Cortex of kidney (tissue), 1 donor: Measurements from ENCODE around the gene MT1G.
"Not testable (repeated sequence)": the region's sequence is repeated elsewhere in the genome, so short reads cannot be mapped to it uniquely, and the experiment has no call there.

Experiments
- DNase-seq: peaks from one replicate; lab custom pipeline; 2025; lab: John Stamatoyannopoulos, UW

MT1G gene

DNA sequence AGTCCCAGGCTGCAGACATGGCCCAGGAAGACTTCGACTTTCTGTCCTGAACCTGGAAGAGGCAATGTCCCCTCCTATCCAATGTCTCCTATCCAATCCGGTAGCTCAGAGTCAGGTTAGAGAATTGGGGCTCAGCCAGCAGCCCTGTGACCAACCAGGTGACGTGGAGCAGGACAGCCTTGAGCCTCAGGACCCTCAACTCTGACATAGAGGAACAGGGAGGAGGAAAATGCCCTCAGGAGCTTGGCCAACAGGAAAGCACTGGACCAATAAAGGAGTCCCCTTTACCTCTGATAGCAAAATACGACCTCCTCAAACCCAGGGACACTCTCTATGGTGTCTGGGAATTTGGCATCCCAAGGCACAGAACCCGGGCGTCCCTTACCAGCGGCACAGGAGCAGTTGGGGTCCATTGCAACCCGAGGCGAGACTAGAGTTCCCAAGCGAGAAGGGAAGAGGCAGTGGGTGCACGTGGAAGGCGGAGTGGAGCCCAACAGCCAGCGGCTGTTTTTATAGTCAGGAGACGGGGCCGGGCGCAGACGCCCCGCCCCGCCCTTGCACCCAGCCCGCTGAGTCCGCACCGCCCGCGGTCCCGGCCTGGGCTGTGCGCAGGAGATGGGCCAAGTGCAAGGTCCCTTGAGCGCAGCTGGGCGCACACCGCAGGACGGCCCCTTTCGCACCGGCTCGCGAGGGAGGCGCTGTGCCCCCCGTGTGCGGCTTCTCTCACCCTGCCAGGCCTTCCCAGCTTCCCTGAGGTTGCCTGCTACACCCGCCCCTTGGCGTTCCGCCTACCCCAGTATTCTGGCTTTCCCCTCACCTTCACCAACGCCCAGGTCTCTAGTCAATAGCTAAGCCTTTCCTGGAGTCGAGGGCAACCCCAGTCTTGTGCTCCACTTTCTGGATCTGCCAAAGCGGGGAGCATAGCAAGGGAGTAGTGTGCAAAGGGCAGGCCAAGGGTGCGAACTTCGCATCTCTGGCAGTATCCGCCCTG lies at the start of gene MT1G:
Gene MT1G (minus strand): TSS at position 485 of the 991 bp plus-strand sequence. CDS start 72 bp downstream, at position 413.
- DNase-seq: no peak

GRCh38 chr16:56717532-56717931 lies 49.7 kb upstream of the MT1G start:
- DNase-seq: not testable (repeated sequence)

DNA sequence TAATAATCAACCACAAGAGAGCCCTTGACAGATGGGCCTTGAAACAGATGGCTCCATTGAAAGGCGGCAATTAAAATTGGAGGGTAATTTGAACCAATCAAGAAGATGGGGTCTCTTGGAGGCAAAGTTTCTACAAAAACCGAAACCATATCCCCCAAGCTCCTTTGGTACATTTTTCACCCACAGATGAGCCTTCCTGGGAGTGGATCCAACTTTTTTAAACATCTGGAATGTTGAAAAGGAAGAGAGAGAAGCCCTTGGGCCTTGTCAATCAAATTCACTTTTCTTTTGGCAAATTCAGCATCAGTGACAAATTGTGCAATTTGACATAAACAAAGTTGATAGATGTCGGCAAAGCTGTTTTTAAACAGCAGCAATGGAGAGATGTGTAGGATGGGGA lies 48.9 kb upstream of the MT1G start:
- no peak for DNase-seq

DNA sequence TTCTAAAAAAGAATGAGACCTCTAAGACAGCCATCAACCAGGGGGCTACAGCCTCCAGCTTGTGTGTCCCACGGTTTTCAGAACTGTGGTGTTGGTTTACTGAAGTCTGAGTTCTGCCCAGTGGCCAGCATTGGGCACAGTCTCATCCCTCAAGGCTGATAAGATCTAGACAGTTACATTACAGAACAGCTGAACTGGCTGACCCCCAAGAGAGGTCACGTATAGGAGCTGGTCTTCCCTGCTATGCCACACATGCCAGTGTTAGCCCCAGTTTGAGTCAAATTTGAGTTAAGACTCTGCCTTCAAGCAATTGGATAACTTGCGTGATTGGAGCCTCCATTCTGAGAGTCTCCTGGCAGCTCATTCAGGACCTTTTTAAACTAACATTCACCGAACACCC lies 47.3 kb upstream of the MT1G start:
- DNase-seq: no peak

DNA sequence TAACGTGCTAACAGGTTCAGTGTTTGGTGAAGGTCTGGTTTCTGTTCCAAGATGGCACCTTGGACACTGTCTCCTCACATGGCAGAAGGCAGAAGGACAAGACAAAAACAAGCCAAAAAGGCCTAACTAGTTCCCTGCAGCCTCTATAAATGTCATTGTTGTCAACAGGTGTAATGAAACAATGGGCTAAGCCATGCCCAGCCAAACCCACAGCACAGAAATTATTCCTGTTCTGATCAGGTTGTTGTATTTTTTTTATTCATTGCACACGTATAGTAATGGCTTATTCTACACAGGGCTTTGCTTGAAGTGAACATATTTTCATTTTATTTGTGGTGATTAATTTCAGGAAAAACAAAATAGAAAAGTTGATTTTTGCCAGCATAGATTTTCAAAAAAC lies 45.9 kb upstream of the MT1G start:
- DNase-seq: no peak

DNA sequence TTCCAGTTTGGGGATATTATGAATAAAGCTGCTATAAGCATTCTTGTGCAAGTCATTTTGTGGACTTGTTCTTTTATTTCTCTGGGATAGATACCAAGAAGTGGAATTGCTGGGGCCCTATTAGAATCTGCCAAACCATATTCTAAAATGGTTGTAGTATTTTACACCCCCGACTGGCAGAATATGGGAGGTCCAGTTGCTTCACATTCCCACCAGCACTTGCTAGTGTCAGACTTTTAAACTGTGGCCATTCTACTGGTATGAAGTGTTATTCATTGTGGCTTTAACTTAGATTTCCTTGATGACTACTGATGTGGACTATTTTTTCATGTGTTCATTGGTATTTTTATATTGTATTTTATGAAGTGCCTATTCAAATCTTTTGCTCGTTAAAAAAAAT lies 44.0 kb upstream of the MT1G start:
- DNase-seq: no peak

DNA sequence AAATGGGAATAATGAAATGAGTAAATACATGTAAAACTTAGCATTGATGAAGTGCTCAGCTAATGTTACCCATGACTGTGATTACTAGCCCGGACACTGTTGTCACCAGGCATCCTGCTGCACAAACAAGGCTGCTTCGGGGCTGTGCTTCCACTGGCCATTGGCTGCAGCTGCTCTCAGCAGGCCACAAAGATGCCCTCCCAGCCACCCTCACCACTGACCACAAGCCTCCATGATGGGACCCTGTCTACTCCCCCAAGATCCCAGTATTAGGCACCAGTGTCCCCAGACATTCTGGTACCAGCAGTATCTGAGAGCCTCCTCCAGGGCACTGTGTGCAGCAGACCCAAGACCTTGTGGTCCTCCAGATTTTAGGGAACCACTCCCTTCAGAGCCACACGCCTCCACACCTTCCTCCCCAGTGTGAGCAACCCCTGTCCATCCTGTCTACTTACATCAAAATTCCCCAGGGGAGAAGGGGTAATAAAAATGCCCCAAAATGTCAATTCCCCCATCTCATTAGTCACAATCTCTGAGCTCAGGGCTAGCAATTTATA lies 42.4 kb upstream of the MT1G start:
- no peak for DNase-seq

GRCh38 chr16:56709443-56710040 lies 41.7 kb upstream of the MT1G start:
- no peak for DNase-seq

DNA sequence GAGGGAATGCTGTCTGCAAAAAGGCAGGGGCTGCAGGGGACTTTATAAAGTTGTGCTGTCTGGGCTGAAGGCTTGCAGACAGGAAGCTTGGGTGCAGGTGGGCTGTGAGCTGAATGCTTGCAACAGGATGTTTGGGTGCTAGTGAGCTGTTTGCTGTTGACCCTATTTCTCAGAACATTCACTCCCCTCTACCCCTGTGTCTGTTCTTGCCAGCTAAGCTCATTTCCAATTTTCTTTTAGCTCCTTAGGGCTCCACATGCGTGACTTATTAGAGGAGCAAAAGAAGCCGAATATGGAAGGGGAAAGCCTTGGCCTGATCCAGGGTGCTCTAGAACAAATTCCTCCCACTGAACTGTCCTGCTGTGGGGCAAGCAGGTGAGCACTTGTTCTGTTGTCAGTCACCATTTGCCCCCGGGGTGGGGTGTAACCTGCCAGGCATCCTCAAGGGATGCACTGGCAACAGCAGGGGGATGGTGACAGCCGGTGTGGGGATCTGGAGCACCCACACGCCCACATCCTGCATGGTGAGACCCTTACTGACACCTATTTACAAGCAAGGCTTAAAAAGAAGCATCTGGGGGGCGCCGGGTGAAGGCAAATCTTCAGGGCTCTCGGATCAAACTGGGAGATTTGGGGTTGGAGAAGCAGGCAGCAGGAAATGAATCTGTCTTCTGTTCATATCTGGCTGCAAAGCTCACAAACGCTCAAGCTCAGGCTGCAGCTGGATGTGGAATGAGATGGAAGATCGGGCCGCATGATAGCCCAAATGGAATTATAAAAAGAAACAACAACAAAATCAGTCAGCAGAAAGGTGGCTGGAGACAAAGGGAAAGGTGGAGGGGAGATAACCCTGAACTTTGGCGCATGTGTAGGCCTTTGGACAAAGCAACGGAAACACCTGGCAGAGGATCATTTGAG lies 40.9 kb upstream of the MT1G start:
- DNase-seq: no peak

DNA sequence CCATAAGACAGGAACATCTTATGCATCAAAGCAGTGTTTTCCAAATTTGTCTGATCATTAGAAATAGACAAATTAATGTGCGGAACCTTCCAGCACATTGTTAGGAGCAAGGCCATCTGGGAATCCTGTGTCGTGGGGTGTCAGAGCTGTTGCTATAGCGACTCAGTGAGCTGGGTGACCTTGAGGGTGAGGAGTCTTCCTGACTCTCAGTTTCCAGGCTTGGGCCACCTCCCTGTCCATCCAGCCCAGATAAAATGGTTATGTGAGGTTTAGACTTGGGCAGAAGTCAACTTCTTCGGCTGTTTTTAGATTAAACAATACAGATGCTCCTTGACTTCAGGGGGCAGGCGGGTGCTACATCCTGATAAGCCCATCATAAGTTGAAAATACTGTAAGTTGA lies 35.0 kb upstream of the MT1G start:
- no peak for DNase-seq

DNA sequence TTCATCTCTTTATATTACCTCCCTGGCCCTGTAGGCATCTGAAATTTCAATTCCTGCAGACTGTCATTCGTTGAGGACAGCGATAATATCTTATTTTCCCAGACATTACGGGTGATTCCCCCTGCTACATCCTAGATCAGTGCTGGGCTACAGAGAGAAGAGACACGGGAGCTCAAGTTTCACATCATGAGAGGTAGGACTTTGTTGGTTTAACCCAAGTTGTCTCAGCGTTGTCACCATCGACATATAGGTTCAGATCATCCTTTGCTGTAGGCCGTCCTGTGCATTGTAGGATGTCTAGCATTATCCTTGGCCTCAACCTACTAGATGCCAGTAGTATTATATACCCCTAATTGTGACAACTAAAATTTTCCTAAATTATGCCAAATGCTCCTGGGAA lies 33.7 kb upstream of the MT1G start:
- no peak for DNase-seq

- no peak for DNase-seq
Measured at GRCh38 chr16:56700631-56701030, 32.8 kb upstream of the MT1G start.

DNA sequence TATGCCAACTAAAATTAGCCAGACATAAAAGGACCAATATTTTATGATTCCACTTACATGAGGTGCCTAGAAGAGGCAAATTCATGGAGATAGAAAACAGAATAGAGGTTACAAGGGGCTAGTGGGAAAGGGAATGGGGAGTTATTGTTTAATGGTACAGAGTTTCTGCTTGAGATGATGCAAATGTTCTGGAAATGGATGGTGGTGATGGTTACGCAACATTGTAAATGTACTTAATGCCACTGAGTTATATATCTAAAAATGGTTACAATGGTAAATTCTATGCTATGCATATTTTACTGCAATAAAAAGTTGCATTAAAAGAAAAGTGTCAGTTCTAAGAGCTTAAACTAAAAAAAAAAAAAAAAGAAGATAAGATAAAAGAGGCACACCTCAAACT lies 32.3 kb upstream of the MT1G start:
- DNase-seq: no peak

- no peak for DNase-seq
Measured at GRCh38 chr16:56697456-56698155, 29.7 kb upstream of the MT1G start.

GRCh38 chr16:56695246-56695645 lies 27.4 kb upstream of the MT1G start:
- DNase-seq: no peak

DNA sequence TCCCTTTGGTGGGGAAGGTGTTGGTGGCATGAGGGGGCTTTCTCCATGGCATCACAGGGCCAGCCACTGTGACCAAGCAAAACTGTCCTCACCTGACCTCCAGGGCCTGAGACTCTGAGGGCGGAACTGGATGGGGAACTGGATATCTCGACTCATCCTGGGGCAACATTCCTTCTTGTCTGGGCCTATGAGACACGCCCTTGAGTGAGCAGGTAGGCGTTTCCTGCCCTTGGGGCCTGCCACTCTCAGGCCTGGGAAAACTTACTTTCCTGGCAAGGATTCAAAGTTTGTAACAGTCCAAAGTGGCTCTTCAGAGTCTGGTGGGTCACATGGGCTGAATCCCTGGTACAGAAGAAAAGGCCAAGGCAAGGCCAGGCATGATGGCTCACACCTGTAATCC lies 24.0 kb upstream of the MT1G start:
- no peak for DNase-seq

DNA sequence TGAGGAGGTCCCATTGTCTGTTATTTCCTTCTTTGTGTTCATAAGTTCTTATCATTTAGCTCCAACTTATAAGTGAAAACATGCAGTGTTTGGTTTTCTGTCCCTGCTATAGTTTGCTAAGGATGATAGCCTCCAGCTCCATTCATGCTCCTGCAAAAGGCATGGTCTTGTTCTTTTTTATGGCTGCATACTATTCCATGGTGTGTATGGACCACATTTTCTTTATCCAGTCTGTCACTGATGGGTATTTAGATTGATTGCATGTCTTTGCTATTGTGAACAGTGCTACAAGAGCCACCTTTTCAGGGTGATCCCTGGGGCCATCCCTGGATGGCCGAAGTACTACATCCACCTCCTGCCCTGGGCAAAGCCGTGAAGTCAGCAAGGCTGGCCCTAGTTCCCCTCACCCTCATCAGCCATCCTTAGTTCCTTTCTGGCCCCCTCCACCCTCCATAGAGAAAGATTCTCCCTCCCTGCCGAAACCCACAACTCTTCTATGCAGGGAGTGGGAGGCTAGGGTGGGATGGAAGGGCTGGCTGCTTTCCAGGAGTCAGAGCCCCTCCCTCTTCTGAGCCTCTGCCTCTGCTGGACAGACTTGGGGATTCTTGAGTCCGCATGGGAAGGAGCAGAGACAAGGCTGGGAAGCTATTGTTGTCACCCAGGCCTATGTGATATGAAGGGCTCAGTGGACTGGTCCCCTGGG lies 22.7 kb upstream of the MT1G start:
- DNase-seq: no peak

- no peak for DNase-seq
Measured at GRCh38 chr16:56689171-56689570, 21.3 kb upstream of the MT1G start.

- no peak for DNase-seq
Measured at GRCh38 chr16:56688762-56689161, 20.9 kb upstream of the MT1G start.

- DNase-seq: no peak
Measured at GRCh38 chr16:56686758-56687157, 18.9 kb upstream of the MT1G start.
